Activated naive CD4-positive, alpha-beta T cell treated with anti-CD3 and anti-CD28 coated beads for 36 hours (primary cell): ENCODE measurements around the gene NCOR2. TPM values are rescaled to one million over a fixed set of nuclear protein-coding genes. Genes with fewer than 3 reads are reported as not detected.

Experiments used
- CTCF ChIA-PET: fragments of 350-600 bp; sonication (Branson Sonifier 250); formaldehyde crosslinking; loops from one replicate; lab custom pipeline; 2021; ENCODE audit warnings: antibody characterized with exemption; lab: Charles Lee
- DNase-seq: peaks from one replicate; pipeline ENCODE4 v3.0.0-alpha.2; 2020
- H3K27ac Mint-ChIP-seq: one replicate; pipeline ENCODE4 v1.8.0; 2021; ENCODE audit warnings: mild to moderate bottlenecking, mixed read lengths
- H3K27me3 Mint-ChIP-seq: one replicate; pipeline ENCODE4 v1.8.0; 2021; ENCODE audit warnings: low read depth, mixed read lengths
- H3K36me3 Mint-ChIP-seq: one replicate; pipeline ENCODE4 v1.8.0; 2021; ENCODE audit warnings: low read depth, mixed read lengths
- H3K4me1 Mint-ChIP-seq: one replicate; pipeline ENCODE4 v1.8.0; 2021; ENCODE audit warnings: low read depth, mixed read lengths
- H3K4me3 Mint-ChIP-seq: one replicate; pipeline ENCODE4 v1.8.0; 2021; ENCODE audit warnings: mild to moderate bottlenecking, moderate library complexity, mixed read lengths
- H3K9me3 Mint-ChIP-seq: one replicate; pipeline ENCODE4 v1.8.0; 2021; ENCODE audit warnings: mixed read lengths
- intact Hi-C: fragments of 100-400 bp; cut with micrococcal nuclease; formaldehyde crosslinking; loops from one replicate; pipeline ENCODE4 v1.15.1; 2023
- total RNA-seq, 2 experiments: library from RNA; stranded (reverse); gene quantifications; one replicate each; pipeline ENCODE4 v1.2.3, GENCODE V29; 2021

Gene NCOR2
- total RNA-seq, 2 experiments from 2014 or later: 102 TPM

DNA sequence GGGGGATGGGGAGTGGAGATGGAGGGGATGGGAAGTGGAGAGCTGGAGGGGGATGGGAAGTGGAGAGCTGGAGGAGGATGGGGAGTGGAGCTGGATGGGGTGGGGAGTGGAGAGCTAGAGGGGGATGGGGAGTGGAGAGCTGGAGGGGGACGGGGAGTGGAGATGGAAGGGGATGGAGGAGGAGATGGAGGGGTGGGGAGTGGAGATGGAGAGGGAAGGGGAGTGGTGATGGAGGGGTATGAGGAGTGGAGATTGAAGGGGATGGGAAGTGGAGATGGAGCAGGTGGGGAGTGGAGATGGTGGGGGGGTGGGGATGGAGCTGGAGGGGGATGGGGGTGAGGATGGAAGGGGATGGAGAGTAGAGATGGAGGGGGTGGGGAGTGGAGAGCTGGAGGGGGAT is 26.1 kb downstream of the NCOR2 start:
- Mint-ChIP-seq H3K4me3 (no peak overlapping the region), H3K36me3 (no peaks in the 10 kb centered on the region), H3K9me3 (no peaks in the 10 kb centered on the region), H3K27ac (no peak overlapping the region), H3K27me3 (no peaks in the 10 kb centered on the region), H3K4me1 (peaks cover 59% of the 10 kb centered on the region)
- intact Hi-C loops: no loop called here
- CTCF ChIA-PET: no interaction called here
- DNase-seq: no peak

DNA sequence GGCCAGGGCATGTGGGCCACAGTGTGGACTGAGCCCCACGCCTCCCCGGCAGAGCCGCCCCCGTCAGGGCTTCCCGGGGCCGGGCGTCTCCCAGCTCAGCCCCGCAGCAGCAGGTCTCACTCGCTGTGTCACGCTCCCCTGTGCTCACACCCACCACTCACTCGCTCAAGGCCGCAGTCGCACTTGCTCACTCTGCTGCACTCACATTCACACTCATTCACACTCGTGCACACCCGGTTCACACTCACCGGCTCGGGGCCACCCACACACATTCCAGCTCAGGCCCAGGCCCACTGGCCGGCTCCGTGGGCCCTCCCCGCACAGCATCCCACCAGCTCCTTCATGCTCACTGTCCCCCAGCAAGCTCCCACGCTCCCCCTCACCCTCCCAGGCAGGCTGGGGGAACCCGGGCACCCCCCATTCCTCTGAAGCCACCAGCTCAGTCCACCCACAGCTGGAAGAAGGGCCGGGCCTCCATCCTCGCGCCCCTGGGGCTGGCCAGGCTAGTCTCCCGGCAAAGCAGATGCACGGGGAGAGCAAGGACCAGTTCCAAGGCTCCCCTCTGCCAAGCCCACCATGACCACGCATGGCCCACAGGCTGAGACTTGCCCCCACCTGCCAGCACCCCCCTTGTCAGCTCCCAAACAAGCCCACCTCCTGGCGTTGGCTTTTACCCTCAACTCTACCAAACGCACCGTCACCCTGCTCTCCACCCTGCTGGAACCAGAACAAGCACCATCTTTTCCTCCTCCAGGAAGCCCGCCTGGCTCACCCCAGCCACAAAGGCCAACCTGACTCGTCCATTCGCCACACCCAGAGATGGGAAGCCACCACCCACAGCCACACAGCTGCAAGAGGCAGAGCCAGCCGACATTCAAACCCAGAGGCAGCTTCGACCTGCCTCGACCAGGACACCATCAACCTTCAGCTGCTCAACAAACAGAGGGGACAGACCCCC is 28.0 kb downstream of the NCOR2 start:
- CTCF ChIA-PET: no interaction called here
- peaks cover 41% of the 10 kb centered on the region for H3K4me1 Mint-ChIP-seq
- H3K9me3 Mint-ChIP-seq: no peaks in the 10 kb centered on the region
- no peak overlapping the region for H3K4me3 Mint-ChIP-seq
- DNase-seq: no peak
- intact Hi-C loops: no loop called here
- H3K27me3 Mint-ChIP-seq: no peaks in the 10 kb centered on the region
- no peaks in the 10 kb centered on the region for H3K36me3 Mint-ChIP-seq
- H3K27ac Mint-ChIP-seq: no peak overlapping the region

DNA sequence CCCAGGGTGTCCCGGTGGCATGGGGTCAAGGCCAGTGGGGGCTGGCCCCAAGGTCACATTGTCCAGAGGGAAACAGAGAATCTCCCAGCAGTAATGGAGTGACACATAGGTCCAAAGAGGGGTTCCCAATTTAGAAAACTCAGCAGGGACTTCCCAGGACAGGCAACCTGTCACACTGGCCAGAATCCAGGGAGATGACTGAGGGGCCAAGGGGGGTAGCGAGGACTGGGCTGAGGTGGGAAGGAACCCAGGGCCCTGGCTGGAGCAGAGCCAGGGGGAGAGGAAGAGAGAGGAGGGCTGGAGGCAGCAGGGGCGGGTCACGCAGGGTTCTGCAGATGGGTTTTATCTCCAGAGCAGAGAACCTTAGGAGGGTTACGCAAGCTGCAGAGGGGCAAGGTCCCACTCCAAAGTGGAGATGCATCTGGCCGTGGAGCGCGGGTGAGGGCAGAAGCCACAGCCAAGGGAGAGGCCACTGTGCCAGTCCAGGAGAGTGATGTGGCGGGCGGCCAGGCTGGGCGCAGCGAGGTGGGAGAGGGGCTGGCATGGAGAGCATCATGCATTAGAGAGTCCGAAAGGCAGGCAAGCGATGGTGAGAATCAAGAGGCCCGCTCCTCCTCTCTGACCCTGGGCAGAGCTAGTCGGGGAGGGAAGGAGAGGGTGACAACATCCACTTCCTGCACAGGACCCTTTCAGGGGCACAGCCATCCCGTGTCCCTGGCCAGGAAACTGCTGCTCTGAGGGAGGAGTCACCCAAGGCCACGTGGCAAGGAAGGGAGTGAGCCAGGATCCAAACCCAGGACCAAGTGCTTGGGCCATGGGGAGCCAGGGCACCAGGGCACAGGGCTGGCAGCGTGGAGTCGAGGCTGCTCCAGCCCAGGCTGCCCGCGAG is 29.0 kb downstream of the NCOR2 start:
- H3K27ac Mint-ChIP-seq: no peak overlapping the region
- no peaks in the 10 kb centered on the region for H3K27me3 Mint-ChIP-seq
- DNase-seq: no peak
- CTCF ChIA-PET: interaction anchor here (1.0 kb wide), 1 partner anchor 17 kb away, joined by 5 read pairs; no protein-coding TSS in a partner anchor
- H3K9me3 Mint-ChIP-seq: no peaks in the 10 kb centered on the region
- peaks cover 2% of the 10 kb centered on the region for H3K36me3 Mint-ChIP-seq
- H3K4me1 Mint-ChIP-seq: peaks cover 35% of the 10 kb centered on the region
- no peak overlapping the region for H3K4me3 Mint-ChIP-seq
- intact Hi-C loops: no loop called here

DNA sequence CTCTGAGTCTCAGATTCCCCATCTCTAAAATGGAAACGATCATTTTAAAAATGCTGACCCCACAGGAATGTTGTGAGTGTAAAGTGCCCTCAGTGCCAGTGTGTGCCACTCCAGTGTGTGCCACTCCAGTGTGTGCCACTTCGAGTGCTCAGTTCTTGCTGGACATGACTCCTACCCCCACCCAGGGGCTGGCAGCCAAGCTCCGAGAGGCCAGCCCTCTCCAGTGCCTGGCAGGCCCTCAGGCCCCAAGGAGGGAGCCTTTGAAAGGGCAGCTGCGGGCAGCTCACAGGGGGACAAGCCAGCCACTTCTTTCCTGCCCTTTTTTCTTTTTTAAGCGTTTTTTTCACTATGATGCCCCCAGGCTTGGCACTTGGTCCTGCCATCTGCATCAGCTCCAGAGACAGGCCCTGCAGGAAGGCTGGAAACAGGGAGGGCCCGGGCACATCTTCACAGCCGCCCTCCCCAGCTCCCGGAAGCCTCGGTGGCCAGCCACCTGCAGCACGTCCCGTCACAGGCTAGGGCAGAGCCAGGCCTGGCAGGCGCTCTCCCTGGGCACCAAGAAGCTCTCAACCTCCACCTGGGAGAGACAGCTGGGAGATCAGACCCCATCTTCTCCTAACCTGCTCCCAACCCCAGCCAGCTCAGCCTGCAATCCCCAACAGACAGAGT is 29.8 kb downstream of the NCOR2 start:
- intact Hi-C loops: no loop called here
- Mint-ChIP-seq H3K4me1 (peaks cover 32% of the 10 kb centered on the region), H3K4me3 (no peak overlapping the region), H3K27ac (no peak overlapping the region), H3K9me3 (no peaks in the 10 kb centered on the region), H3K36me3 (peaks cover 2% of the 10 kb centered on the region), H3K27me3 (no peaks in the 10 kb centered on the region)
- CTCF ChIA-PET: interaction anchor here (1.0 kb wide), 1 partner anchor 17 kb away, joined by 5 read pairs; no protein-coding TSS in a partner anchor
- no peak for DNase-seq

DNA sequence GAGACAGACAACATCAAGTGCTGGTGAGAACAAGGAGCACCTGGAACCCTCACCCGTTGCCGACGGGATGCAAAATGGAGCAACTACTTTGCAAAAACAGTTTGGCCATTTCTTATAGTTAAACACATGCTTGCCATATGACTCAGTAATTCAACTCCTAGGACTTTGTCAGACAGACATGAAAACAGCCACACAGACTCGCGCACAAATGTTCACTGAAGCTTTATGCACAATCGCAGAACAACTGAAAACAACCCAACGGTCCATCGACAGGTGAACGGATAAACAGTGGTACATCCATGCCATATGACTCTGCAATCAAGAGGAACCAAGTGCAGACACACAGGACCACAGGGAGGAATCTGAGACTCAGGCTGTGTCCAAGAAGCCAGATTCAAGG is 30.8 kb downstream of the NCOR2 start:
- intact Hi-C loops: no loop called here
- no peak for DNase-seq
- Mint-ChIP-seq H3K36me3 (peaks cover 2% of the 10 kb centered on the region), H3K4me3 (no peak overlapping the region), H3K27ac (no peak overlapping the region), H3K9me3 (no peaks in the 10 kb centered on the region), H3K4me1 (peaks cover 26% of the 10 kb centered on the region), H3K27me3 (no peaks in the 10 kb centered on the region)
- CTCF ChIA-PET: no interaction called here

DNA sequence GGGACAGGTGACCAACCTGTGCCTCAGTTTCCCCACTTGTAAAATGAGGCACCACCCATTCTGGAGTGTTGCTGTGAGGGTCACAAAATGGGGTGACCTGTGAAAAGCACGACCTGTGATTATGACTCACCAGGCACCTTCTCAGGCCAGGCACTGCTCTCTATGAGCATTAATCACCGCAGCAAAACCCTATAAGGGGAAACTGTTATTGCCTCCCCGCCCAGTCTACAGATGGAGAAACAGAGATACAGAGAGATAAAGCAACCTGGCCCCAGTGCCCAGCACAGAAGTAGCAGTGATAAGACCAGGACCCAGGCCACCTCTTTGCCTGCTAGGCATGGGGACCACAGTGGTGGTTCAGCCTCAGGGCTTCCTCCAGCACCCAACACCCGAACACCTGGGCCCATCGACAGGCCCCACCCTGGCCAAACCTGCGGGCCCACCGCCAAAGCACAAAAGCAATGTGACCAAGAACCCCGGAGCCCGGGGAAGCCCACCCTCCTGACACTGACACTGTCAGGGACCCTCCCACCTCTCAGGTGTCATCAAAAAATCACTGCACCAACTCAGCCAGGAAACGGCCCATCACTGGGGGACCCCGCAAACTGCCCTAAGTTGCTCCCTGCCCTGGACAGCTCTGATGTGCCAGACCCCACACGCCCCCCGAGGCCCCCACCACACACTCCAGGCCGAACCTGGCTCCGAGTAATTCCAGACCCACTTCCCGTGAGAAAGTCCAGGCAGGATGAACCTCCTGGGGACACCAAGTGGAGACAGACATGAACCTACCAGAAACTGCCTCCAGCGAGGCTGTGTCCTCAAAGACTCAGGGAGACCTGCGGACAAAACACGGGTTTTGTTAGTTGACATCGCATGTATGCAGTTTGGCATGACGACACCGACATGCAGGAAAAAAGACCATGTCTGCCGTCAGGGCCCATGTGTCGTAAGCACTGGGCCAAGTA is 32.4 kb downstream of the NCOR2 start:
- Mint-ChIP-seq H3K4me3 (no peak overlapping the region), H3K36me3 (peaks cover 2% of the 10 kb centered on the region), H3K9me3 (no peaks in the 10 kb centered on the region), H3K27me3 (no peaks in the 10 kb centered on the region), H3K27ac (no peak overlapping the region), H3K4me1 (peaks cover 25% of the 10 kb centered on the region)
- DNase-seq: no peak
- CTCF ChIA-PET: no interaction called here
- intact Hi-C loops: no loop called here

DNA sequence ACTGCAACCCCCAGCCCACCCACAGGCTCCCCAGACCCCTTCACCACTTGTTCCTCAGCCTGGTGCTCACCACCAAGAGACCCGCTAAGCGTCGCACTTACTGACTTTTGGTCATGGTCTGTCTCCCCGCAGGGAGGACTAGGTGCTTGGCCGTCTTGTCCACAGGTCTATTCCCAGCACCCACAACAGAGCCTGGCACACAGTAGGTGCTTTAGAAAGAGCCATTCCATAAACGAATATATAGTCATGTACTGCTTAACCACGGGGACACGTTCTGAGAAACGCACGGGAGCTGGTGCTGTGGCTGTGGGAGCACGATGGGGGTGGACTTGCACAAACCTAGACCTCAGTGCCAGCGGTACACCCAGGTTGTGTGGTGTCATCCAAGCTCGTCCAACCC is 34.0 kb downstream of the NCOR2 start:
- CTCF ChIA-PET: interaction anchor here (0.6 to 0.7 kb wide), 2 partner anchors 51 to 126 kb away, joined by 3 read pairs; no protein-coding TSS in a partner anchor
- H3K27ac Mint-ChIP-seq: no peak overlapping the region
- H3K9me3 Mint-ChIP-seq: no peaks in the 10 kb centered on the region
- DNase-seq: no peak
- intact Hi-C loops: no loop called here
- H3K4me1 Mint-ChIP-seq: peaks cover 11% of the 10 kb centered on the region
- no peak overlapping the region for H3K4me3 Mint-ChIP-seq
- no peaks in the 10 kb centered on the region for H3K27me3 Mint-ChIP-seq
- H3K36me3 Mint-ChIP-seq: peaks cover 6% of the 10 kb centered on the region

DNA sequence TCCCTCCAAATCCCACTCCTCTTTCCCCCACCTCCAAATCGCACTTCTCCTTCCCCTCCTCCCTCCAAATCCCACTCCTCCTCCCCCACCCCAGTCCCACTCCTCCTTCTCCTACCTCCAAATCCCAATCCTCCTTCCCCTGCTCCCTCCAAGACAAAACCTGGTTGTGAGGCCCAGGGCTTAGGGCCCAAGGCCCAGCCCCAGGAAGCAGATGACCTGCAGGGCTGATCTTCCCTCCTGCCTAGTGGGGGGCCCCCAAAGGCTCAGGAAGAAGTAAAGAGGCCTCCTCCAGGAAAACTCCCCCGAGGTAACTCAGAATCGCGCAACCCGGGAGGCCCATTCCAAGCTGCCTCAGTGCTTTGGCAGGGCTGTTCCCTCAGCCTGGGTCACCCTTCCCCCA is 34.4 kb downstream of the NCOR2 start:
- intact Hi-C loops: no loop called here
- Mint-ChIP-seq H3K4me1 (peaks cover 9% of the 10 kb centered on the region), H3K36me3 (peaks cover 6% of the 10 kb centered on the region), H3K4me3 (no peak overlapping the region), H3K27me3 (no peaks in the 10 kb centered on the region), H3K9me3 (no peaks in the 10 kb centered on the region), H3K27ac (no peak overlapping the region)
- CTCF ChIA-PET: no interaction called here
- no peak for DNase-seq

DNA sequence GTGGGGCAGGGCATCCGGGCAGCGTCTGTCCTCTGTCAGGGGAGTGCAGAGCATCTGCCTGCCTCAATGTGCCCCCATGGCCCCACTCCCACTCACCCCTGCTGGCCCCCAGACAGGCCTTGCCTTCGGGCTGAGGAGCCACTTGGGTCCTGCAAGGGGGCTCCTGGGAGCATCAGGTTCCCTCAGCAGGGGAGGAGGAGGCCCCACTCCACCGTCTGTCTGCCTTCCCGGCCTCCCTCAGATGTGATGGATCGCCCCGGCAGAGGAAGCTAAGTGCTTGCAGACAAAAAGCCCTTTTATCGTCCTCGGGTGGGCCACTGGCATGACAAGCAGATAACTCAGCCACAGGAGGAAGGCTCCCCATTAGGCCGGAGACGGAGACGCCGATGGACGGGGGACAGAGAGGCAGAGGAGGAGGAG is 35.1 kb downstream of the NCOR2 start:
- Mint-ChIP-seq H3K27me3 (no peaks in the 10 kb centered on the region), H3K9me3 (no peaks in the 10 kb centered on the region), H3K27ac (no peak overlapping the region), H3K4me3 (no peak overlapping the region), H3K36me3 (peaks cover 6% of the 10 kb centered on the region), H3K4me1 (peaks cover 8% of the 10 kb centered on the region)
- intact Hi-C loops: no loop called here
- CTCF ChIA-PET: no interaction called here
- DNase-seq: no peak

DNA sequence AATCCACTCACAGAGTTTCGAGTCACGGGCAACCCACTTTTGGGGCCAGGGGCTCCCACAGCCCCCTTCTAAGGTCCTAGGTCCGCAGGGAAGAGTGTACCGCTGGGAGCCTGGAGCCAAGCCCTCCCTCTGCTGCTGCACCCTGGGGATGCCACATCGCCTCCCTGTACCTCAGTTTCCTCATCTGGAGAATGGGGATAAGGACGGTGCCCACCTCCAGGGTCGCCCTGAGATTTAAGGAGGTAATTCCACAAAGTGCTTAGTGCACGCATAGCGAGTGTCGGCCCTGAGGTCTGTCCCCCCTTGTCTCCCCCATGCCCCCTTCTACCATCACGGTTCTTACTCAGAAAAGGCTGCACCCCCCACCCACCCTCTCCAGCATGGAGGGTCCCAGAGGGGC is 35.5 kb downstream of the NCOR2 start:
- peaks cover 8% of the 10 kb centered on the region for H3K4me1 Mint-ChIP-seq
- intact Hi-C loops: no loop called here
- CTCF ChIA-PET: no interaction called here

DNA sequence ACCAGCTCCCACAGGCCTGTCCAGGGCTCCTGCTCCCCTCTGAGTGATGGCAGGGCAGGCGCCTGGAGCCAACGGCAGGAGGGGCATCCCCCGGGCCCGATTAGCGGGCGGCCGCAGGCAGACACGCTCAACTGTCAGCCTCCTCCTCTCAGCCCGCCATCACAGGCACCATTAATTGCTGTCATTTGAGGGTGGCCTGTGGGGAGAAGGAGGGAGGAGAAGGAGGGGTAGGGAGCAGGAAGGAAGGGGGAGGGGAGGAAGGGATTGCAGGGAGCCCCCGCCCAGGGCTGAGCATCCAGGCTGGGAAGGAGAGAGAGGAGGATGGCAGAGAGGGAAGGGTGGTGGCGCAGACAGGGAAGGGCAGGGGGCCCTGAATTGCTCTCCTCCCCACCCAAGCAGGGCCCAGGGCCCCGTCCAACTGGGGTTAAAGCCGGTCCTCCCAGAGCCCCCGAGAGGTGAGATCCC is 36.1 kb downstream of the NCOR2 start:
- Mint-ChIP-seq H3K4me1 (peaks cover 8% of the 10 kb centered on the region), H3K27ac (no peak overlapping the region), H3K36me3 (peaks cover 9% of the 10 kb centered on the region), H3K4me3 (no peak overlapping the region), H3K27me3 (no peaks in the 10 kb centered on the region), H3K9me3 (no peaks in the 10 kb centered on the region)
- intact Hi-C loops: no loop called here
- DNase-seq: no peak
- CTCF ChIA-PET: no interaction called here

More for the DNA sequence above, 35.5 kb downstream of the NCOR2 start:
- no peak for DNase-seq
- Mint-ChIP-seq H3K27ac (no peak overlapping the region), H3K9me3 (no peaks in the 10 kb centered on the region), H3K27me3 (no peaks in the 10 kb centered on the region), H3K36me3 (peaks cover 8% of the 10 kb centered on the region), H3K4me3 (no peak overlapping the region)
